ENCODE results near the gene DOK5. TPM values are rescaled to one million over a fixed set of nuclear protein-coding genes. Genes with fewer than 3 reads are reported as not detected.

The DOK5 gene
- total and polyA plus RNA-seq, 12 donors, result 0.29 to 2.0 (median 1.2) TPM; not detected in 1

GRCh38 chr20:54566031-54566688 is 90.8 kb downstream of the DOK5 start:
- no peaks in the 10 kb centered on the region for H3K9me3 ChIP-seq (replicated peaks in 1 of 3)
- H3K4me1 ChIP-seq (replicated peaks in 1 of 2), result no peaks in the 10 kb centered on the region
- no peak for DNase-seq
- no peak overlapping the region for H3K4me3 ChIP-seq
- TF ChIP-seq CTCF (IDR thresholded peaks at IDR 0.05) (no peak), POLR2A (IDR thresholded peaks at IDR 0.05) (no peak)
- no peaks in the 10 kb centered on the region for H3K27me3 ChIP-seq
- 80 to 83% (median 83%) methylated on average over 5 of the region's 5 CpGs for WGBS, 4 donors
- intact Hi-C loops (cut with DNase I), result no loop called here
- no peaks in the 10 kb centered on the region for H3K36me3 ChIP-seq (replicated peaks in 1 of 2)
- H3K27ac ChIP-seq, result no peak overlapping the region

GRCh38 chr20:54570561-54570960 is 95.2 kb downstream of the DOK5 start:
- no peak for TF ChIP-seq CTCF (IDR thresholded peaks at IDR 0.05)
- no peak for TF ChIP-seq POLR2A (IDR thresholded peaks at IDR 0.05)
- H3K36me3 ChIP-seq (replicated peaks in 1 of 2), result no peaks in the 10 kb centered on the region
- no peak for DNase-seq
- H3K27me3 ChIP-seq, result no peaks in the 10 kb centered on the region
- H3K4me3 ChIP-seq, result no peak overlapping the region
- WGBS, 4 donors, result 71 to 81% (median 74%) methylated on average over 2 of the region's 2 CpGs
- intact Hi-C loops (cut with DNase I), result no loop called here
- no peaks in the 10 kb centered on the region for H3K4me1 ChIP-seq (replicated peaks in 1 of 2)
- H3K27ac ChIP-seq, result no peak overlapping the region
- H3K9me3 ChIP-seq (replicated peaks in 1 of 3), result no peaks in the 10 kb centered on the region

- Histone ChIP-seq H3K9me3 (replicated peaks in 1 of 3) (no peaks in the 10 kb centered on the region), H3K4me3 (no peak overlapping the region), H3K27ac (no peak overlapping the region), H3K27me3 (no peaks in the 10 kb centered on the region), H3K36me3 (replicated peaks in 1 of 2) (no peaks in the 10 kb centered on the region), H3K4me1 (replicated peaks in 1 of 2) (no peaks in the 10 kb centered on the region)
- TF ChIP-seq CTCF (IDR thresholded peaks at IDR 0.05), result no peak
- intact Hi-C loops (cut with DNase I), result no loop called here
- 78 to 84% (median 79%) methylated on average over 8 of the region's 8 CpGs for WGBS, 4 donors
- no peak for DNase-seq
These were observed 97.5 kb downstream of the DOK5 start for GRCh38 chr20:54572665-54573435.

GRCh38 chr20:54573838-54574237 is 98.4 kb downstream of the DOK5 start:
- WGBS, 4 donors, result 41 to 65% (median 64%) methylated on average over 6 of the region's 6 CpGs
- H3K27me3 ChIP-seq, result no peaks in the 10 kb centered on the region
- H3K36me3 ChIP-seq (replicated peaks in 1 of 2), result no peaks in the 10 kb centered on the region
- H3K9me3 ChIP-seq (replicated peaks in 1 of 3), result no peaks in the 10 kb centered on the region
- H3K4me1 ChIP-seq (replicated peaks in 1 of 2), result no peaks in the 10 kb centered on the region
- DNase-seq, result no peak
- TF ChIP-seq POLR2A (IDR thresholded peaks at IDR 0.05) (no peak), CTCF (IDR thresholded peaks at IDR 0.05) (no peak)
- H3K4me3 ChIP-seq, result no peak overlapping the region
- intact Hi-C loops (cut with DNase I), result no loop called here
- no peak overlapping the region for H3K27ac ChIP-seq

Data from adrenal gland (tissue), 12 donors.